HG03521 (cell line): Measurements from ENCODE around the gene MAP7.
"Not testable (repeated sequence)": the region's sequence is repeated elsewhere in the genome, so short reads cannot be mapped to it uniquely, and the experiment has no call there.

Experiments used
- ATAC-seq: cut with Tn5 transposase; IDR thresholded peaks from one replicate; pipeline ENCODE4 v1.9.1; 2021; ENCODE audit warnings: mild to moderate bottlenecking, moderate library complexity; ENCODE audit not compliant: unreplicated experiment

The MAP7 gene

GRCh38 chr6:136550330-136551071 is at the start of gene MAP7:
TSS of gene MAP7 (minus strand) at chr6:136550422. CDS start at chr6:136550408, 14 bp downstream.
- ATAC-seq, result peak; percentile 66

- ATAC-seq, result no peak
Measured at GRCh38 chr6:136599329-136600011, 49.2 kb upstream of the MAP7 start.

DNA sequence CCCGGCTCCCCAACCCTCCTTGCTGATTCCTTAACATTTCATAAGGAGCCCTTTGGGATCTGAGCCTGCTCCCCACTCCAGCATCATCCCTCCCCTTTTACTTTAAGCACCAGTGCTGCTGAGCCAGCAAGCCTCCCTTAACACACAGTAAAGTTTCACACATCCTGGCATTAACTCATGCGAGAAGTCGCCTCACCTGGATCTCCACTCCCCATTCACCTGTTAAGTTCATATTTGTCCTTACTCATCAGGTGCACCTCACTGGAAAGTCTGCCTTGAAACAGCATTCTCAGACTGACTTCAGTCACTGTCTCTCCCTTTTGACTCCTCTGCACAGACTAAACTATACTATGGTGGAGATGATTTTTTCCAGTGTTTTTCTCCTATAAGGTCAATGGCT is 47.8 kb upstream of the MAP7 start:
- ATAC-seq, result no peak

DNA sequence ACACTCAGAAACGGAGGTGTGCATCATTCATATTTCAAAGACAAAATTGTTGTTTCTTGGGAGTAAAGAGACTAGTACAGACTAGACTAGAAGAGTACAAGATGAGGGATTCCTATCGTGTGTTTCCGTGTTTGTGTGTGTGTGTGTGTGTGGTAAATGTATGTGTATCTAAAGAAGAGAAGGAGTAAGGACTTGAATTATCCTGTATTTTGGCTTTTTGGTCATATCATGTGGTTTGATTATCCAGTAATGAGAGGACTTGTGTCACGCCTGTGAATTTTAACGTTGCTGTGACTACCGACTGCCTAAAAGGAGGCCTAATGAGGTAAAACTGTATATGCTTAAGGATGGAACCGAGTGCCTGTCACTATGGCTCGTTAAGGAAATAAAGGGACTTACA is 44.4 kb upstream of the MAP7 start:
- ATAC-seq, result no peak

DNA sequence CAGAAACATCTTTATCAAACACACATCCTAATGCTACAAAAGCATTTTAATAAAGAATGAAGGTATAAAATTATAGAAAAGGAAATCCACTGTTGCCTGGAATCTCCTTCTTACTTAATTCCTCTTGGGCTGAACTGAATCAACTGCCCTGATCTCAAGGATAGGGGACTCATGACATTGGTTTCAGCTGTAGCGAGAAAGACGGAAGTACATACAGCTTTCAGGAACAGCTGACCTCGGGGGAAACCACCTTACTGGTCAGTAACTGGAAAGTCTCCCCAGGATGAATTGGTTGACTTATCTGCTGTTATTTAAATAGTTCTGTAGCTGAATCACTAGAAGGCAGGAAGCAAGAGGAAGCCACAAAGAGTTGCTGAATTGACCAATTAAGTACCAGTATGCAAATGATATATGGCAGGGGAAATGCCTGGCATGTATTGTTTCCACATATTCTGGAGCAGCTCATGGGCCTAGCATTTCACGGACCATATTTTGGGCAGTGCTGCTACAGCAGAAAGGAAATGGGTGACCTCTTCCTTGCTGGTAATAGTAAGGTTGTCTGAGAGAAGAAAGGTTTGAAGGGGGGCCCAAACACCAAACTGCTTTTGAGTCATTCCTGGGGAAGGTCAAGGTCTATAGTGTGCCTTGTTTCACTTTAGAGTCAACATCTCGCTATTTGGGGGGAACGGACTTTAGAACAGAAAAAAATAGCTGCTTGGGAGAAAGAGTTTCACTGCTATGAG is 43.7 kb upstream of the MAP7 start:
- peak; percentile 93 for ATAC-seq

GRCh38 chr6:136592930-136593673 is 42.9 kb upstream of the MAP7 start:
- no peak for ATAC-seq

DNA sequence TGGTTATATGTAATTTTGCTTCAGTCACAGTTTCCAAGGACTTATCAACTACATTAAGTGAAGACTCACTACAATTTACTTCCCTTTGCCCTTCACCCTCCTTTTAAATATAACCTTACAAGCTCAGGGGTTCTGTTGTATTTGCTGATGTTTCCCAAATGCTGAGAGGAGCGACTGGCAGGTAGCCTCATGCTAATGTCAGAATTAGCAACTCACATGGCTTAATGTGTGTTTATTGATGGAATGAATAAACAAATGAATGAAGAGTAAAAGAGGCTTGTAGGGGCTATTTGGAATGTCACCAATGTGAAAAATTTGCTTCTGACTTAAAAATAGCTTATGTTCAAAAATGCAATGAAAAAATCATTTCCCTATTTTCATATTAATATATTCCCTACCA is 41.4 kb upstream of the MAP7 start:
- ATAC-seq, result no peak

GRCh38 chr6:136590846-136591245 is 40.6 kb upstream of the MAP7 start:
- not testable (repeated sequence) for ATAC-seq

DNA sequence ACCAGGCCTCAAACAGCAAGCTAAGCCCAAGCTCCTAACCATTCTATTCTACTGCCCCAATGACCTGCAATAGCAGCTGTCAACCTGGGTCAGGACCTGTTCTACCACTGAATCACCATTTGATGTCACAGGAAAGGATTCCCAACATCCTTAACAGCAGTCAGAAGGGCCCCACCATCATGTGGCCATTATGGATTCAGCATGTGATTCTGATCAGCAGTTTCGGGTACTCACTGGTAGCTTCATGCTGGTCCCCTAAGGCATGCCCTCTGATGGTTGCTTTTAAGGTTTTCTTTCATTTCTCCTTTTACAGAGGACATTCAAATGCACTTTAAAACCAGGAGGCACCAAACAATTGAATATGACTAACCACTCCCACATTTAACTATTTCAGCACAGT is 37.3 kb upstream of the MAP7 start:
- ATAC-seq, result no peak

GRCh38 chr6:136586295-136586694 is 36.1 kb upstream of the MAP7 start:
- no peak for ATAC-seq

DNA sequence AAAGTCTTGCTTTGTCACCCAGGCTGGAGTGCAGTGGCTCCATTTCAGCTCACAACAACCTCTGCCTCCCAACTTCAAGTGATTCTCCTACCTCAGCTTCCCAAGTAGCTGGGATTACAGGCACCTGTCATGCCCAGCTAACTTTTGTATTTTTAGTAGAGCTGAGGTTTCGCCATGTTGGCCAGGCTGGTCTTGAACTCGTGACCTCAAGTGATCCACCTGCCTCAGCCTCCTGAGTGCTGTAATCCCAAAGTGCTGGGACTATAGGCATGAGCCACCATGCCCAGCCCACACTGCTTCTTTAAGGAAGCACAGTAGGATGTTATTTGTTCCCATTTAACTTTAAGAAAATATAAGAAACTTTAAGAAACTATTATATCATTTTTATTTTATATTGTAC is 35.3 kb upstream of the MAP7 start:
- ATAC-seq, result not testable (repeated sequence)

- not testable (repeated sequence) for ATAC-seq
Measured at GRCh38 chr6:136584290-136584689, 34.1 kb upstream of the MAP7 start.

DNA sequence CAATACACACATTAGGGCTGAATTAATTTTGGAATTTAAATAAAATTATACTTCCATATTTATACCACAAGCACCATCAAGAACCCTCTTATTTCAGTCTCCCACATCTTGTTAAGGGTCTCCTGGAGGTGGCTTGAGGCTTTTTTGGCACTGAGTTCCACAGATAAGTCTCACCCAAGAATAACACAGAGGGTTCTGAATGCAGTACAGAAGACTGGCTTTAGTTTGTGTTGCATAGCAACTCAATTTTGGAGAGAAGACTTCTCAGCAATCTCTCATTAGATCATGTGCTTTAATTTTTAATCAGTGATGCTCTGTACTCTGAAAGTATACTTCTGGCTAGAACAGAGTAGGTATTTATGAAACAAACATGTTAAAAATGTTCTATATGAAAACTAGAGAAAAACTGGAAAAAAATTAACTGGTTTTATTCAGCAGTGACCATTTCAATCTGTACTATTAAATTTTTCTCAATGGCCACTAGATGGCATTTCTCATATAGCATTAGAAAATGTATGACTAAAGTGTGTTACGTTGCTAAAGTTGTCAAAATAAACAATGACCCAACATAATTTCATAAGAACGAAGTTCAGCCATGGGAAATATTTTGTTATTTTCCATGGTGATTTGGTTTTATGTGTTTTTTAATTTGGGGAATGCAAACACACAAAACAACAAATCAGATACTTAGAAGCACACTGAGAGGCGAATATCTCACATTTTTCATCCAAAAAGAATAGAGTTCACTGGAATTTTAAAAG is 32.7 kb upstream of the MAP7 start:
- ATAC-seq, result no peak

DNA sequence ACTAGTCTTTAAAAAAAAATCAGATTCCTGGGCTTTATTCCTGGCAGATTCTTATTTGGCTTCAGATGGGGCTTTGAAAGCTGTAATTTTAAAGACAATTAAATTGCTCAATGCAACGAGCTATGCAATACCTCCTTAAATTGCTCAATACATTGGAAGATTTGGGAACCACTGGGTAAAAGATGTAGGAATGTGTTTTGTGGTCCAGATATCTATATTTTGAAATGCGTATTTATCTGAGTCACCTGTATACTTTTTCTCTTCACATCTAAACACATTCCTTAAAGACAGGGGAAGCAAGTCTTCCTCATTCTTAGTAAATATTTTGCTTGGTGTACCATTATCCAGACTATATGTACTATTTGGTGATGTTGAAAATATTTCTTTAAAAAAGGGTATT is 29.6 kb upstream of the MAP7 start:
- no peak for ATAC-seq

GRCh38 chr6:136576821-136577220 is 26.6 kb upstream of the MAP7 start:
- ATAC-seq, result no peak

GRCh38 chr6:136571496-136571895 is 21.3 kb upstream of the MAP7 start:
- no peak for ATAC-seq

GRCh38 chr6:136571065-136571464 is 20.8 kb upstream of the MAP7 start:
- no peak for ATAC-seq

- no peak for ATAC-seq
Measured at GRCh38 chr6:136568129-136568528, 17.9 kb upstream of the MAP7 start.

- no peak for ATAC-seq
Measured at GRCh38 chr6:136567688-136568087, 17.5 kb upstream of the MAP7 start.

- ATAC-seq, result no peak
Measured at GRCh38 chr6:136566851-136567250, 16.6 kb upstream of the MAP7 start.
